Calu3 (cell line): Measurements from ENCODE around the gene ELFN1. TPM values are rescaled to one million over a fixed set of nuclear protein-coding genes. Genes with fewer than 3 reads are reported as not detected.
A peak's percentile ranks its signal among the peaks of the same experiment; 100 is the strongest.

Experiments
- BruUV-seq: library from RNA; stranded (reverse); fragments of 400-500 nt; replicated peaks from 2 replicates; lab custom pipeline; 2021; lab: Mats Ljungman, UMichigan
- CTCF ChIA-PET: fragments of 300-600 bp; sonication (Branson Sonifier 250); formaldehyde crosslinking; loops from one replicate; lab custom pipeline; 2022; ENCODE audit warnings: antibody characterized with exemption; lab: Charles Lee
- DNase-seq: peaks from one replicate; pipeline ENCODE4 v3.0.0; 2022
- H3K27ac Mint-ChIP-seq: one replicate; pipeline ENCODE4 v1.8.0; 2022; ENCODE audit warnings: mixed read lengths; ENCODE audit not compliant: unreplicated experiment
- H3K27me3 Mint-ChIP-seq: one replicate; pipeline ENCODE4 v1.8.0; 2022; ENCODE audit warnings: mixed read lengths; ENCODE audit not compliant: unreplicated experiment
- H3K36me3 Mint-ChIP-seq: one replicate; pipeline ENCODE4 v1.8.0; 2022; ENCODE audit warnings: mild to moderate bottlenecking, moderate library complexity, mixed read lengths; ENCODE audit not compliant: insufficient read depth, unreplicated experiment
- H3K4me1 Mint-ChIP-seq: one replicate; pipeline ENCODE4 v1.8.0; 2022; ENCODE audit warnings: mild to moderate bottlenecking, low read depth, mixed read lengths; ENCODE audit not compliant: unreplicated experiment
- H3K4me3 Mint-ChIP-seq: one replicate; pipeline ENCODE4 v1.8.0; 2022; ENCODE audit warnings: mild to moderate bottlenecking, low read depth, moderate library complexity, mixed read lengths; ENCODE audit not compliant: unreplicated experiment
- H3K9me3 Mint-ChIP-seq: one replicate; pipeline ENCODE4 v1.8.0; 2022; ENCODE audit warnings: low read depth, mixed read lengths; ENCODE audit not compliant: unreplicated experiment
- intact Hi-C: fragments of 100-400 bp; cut with micrococcal nuclease; formaldehyde crosslinking; loops from one replicate; pipeline ENCODE4 v1.10.0; 2022; ENCODE audit not compliant: unreplicated experiment
- total RNA-seq: library from RNA; stranded (reverse); gene quantifications from 2 replicates; pipeline ENCODE4 v1.2.3, GENCODE V29; 2022
- TF ChIP-seq, protein P1 (sequence below): fragments of 200-600 bp; IDR thresholded peaks from one replicate; pipeline ENCODE4 v1.8.0; 2022; ENCODE audit warnings: antibody characterized with exemption; ENCODE audit not compliant: unreplicated experiment

Gene ELFN1
- total RNA-seq, 1 experiment from 2014 or later: not detected

DNA sequence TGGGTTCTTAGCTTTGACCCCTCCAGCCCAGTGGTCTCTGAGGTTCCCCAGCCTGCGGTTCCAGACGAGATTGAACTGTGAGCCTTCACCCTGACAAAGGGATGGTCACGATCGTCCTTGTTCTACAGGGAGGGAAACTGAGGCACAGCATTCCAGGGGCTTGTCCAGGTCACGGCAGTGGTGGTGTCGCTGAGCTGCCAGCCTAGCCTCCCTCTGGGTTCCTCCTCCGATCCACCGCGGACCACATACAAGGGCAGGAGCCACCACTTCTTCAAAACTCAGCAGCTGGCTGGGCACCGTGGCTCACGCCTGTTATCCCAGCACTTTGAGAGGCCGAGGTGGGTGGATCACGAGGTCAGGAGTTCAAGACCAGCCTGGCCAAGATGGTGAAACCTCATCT, 35.8 kb downstream of the ELFN1 start:
- DNase-seq: no peak
- Mint-ChIP-seq H3K36me3 (peaks cover 4% of the 10 kb centered on the region), H3K4me3 (no peak overlapping the region), H3K4me1 (no peaks in the 10 kb centered on the region), H3K27me3 (peaks cover 70% of the 10 kb centered on the region), H3K9me3 (peaks cover 7% of the 10 kb centered on the region), H3K27ac (no peak overlapping the region)
- CTCF ChIA-PET: interaction anchor here (0.7 kb wide), 1 partner anchor 150 kb away, joined by 3 read pairs; the partner anchor contains the start of gene TMEM184A
- no TSS peak for BruUV-seq
- intact Hi-C loops: no loop called here
- TF ChIP-seq, protein P1, sequence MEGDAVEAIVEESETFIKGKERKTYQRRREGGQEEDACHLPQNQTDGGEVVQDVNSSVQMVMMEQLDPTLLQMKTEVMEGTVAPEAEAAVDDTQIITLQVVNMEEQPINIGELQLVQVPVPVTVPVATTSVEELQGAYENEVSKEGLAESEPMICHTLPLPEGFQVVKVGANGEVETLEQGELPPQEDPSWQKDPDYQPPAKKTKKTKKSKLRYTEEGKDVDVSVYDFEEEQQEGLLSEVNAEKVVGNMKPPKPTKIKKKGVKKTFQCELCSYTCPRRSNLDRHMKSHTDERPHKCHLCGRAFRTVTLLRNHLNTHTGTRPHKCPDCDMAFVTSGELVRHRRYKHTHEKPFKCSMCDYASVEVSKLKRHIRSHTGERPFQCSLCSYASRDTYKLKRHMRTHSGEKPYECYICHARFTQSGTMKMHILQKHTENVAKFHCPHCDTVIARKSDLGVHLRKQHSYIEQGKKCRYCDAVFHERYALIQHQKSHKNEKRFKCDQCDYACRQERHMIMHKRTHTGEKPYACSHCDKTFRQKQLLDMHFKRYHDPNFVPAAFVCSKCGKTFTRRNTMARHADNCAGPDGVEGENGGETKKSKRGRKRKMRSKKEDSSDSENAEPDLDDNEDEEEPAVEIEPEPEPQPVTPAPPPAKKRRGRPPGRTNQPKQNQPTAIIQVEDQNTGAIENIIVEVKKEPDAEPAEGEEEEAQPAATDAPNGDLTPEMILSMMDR: no peak

- no TSS peak for BruUV-seq
- Mint-ChIP-seq H3K4me1 (no peaks in the 10 kb centered on the region), H3K27me3 (peaks cover 70% of the 10 kb centered on the region), H3K27ac (no peak overlapping the region), H3K36me3 (peaks cover 4% of the 10 kb centered on the region), H3K4me3 (no peak overlapping the region), H3K9me3 (peaks cover 7% of the 10 kb centered on the region)
- CTCF ChIA-PET: interaction anchor here (0.7 kb wide), 1 partner anchor 150 kb away, joined by 3 read pairs; the partner anchor contains the start of gene TMEM184A
- DNase-seq: no peak
- intact Hi-C loops: no loop called here
- TF ChIP-seq, protein P1: no peak
Measured at GRCh38 chr7:1706381-1706720, 36.3 kb downstream of the ELFN1 start.

GRCh38 chr7:1706721-1707613, 36.9 kb downstream of the ELFN1 start:
- DNase-seq: no peak
- TF ChIP-seq, protein P1: no peak
- CTCF ChIA-PET: no interaction called here
- peaks cover 4% of the 10 kb centered on the region for H3K36me3 Mint-ChIP-seq
- intact Hi-C loops: no loop called here
- no TSS peak for BruUV-seq
- H3K27me3 Mint-ChIP-seq: peaks cover 75% of the 10 kb centered on the region
- H3K27ac Mint-ChIP-seq: no peak overlapping the region
- H3K9me3 Mint-ChIP-seq: peaks cover 7% of the 10 kb centered on the region
- H3K4me1 Mint-ChIP-seq: no peaks in the 10 kb centered on the region
- no peak overlapping the region for H3K4me3 Mint-ChIP-seq

DNA sequence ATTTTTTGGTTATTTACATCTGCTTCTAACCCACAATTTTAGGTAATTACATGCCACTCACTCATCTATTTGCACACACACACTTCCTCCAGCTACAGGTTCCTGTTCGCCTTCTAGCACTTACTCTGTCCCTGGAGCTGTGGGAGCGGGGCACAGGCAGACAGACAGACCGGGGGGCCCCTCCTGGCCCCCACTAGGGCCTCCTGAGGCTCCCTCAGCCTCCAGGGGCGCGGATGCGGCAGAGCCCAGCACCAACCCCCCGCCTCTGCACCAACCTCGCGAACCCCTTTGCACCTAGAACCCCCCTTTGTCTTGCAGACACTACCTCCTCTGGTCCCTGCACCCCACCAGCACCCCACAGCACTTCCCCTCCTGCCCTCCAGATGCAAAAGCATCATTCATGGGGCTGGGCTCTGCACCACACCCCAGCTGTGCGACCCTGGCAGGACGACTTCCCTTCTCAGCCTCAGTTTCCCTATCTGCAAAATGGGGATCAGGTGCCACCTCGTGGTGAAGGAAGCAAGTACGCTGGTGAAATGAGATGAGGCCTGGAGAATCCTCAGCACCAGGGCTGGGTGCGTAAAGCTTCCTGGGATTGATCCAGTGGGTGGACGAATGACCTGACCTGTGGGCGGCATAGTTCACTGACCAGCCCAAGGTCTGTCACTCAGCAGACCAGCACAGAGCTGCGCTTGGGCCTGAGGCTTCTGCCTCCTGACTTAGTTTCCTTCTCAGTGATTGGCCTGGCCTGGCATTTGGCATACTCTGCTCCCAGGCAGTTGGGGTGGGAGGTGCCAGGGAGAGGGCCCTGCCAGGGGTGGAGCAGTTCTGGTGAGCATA, 37.9 kb downstream of the ELFN1 start:
- no peak for DNase-seq
- H3K4me1 Mint-ChIP-seq: no peaks in the 10 kb centered on the region
- no peak overlapping the region for H3K4me3 Mint-ChIP-seq
- TF ChIP-seq, protein P1: peak; percentile 37
- H3K9me3 Mint-ChIP-seq: peaks cover 4% of the 10 kb centered on the region
- H3K27me3 Mint-ChIP-seq: peaks cover 85% of the 10 kb centered on the region
- BruUV-seq: no TSS peak
- intact Hi-C loops: no loop called here
- H3K27ac Mint-ChIP-seq: no peak overlapping the region
- H3K36me3 Mint-ChIP-seq: peaks cover 4% of the 10 kb centered on the region
- CTCF ChIA-PET: interaction anchor here (0.7 kb wide), 1 partner anchor 8 kb away, joined by 3 read pairs; no protein-coding TSS in a partner anchor
